ENCODE data around the gene ANKS1B. TPM values are rescaled to one million over a fixed set of nuclear protein-coding genes. Genes with fewer than 3 reads are reported as not detected.

ANKS1B gene
- total RNA-seq, 1 experiment from 2014 or later = 9.7 TPM

GRCh38 chr12:99521664-99522063 is 463.1 kb downstream of the ANKS1B start:
- intact Hi-C loops (cut with micrococcal nuclease; ENCODE audit: unreplicated experiment) = no loop called here
- no peaks in the 10 kb centered on the region for H3K4me1 ChIP-seq (ENCODE audit: control insufficient read depth, insufficient read depth, low read length)
- in situ Hi-C loops (cut with HindIII; ENCODE audit: low pct_unique_long_range_greater_than_20kb, low sequenced_read_pairs) = no loop called here
- no peak for DNase-seq (ENCODE audit: low read depth, low spot score)
- no peak for ATAC-seq
- ChIA-PET CTCF (no interaction called here), POLR2A (no interaction called here)
- TF ChIP-seq POLR2AphosphoS5 (IDR thresholded peaks at IDR 0.05; ENCODE audit: low read depth, low read length) = no peak
- BruUV-seq (replicated peaks) = no TSS peak
- no peaks in the 10 kb centered on the region for H3K27me3 ChIP-seq (ENCODE audit: control insufficient read depth, insufficient read depth, low read length)
- H3K9me3 ChIP-seq (ENCODE audit: control insufficient read depth, insufficient read depth, low read depth, low read length) = no peaks in the 10 kb centered on the region
- H3K36me3 ChIP-seq (ENCODE audit: control insufficient read depth, insufficient read depth, low read length) = no peaks in the 10 kb centered on the region
- no peak overlapping the region for H3K4me3 ChIP-seq (ENCODE audit: low read depth in 2 of 2, low read length in 2 of 2)
- no peak overlapping the region for H3K27ac ChIP-seq (ENCODE audit: low read length)

- CTCF ChIA-PET = no interaction called here
- ATAC-seq = no peak
- no peaks in the 10 kb centered on the region for H3K36me3 ChIP-seq (ENCODE audit: control insufficient read depth, insufficient read depth, low read length)
- DNase-seq (ENCODE audit: low read depth, low spot score) = no peak
- POLR2A ChIA-PET = no interaction called here
- TF ChIP-seq CTCF (IDR thresholded peaks at IDR 0.05) (no peak), POLR2AphosphoS5 (IDR thresholded peaks at IDR 0.05; ENCODE audit: low read depth, low read length) (no peak), REST (IDR thresholded peaks at IDR 0.05; ENCODE audit: insufficient read depth in 1 of 2, low read depth in 2 of 2, low read length in 1 of 2) (no peak), SIN3A (IDR thresholded peaks at IDR 0.05; ENCODE audit: borderline replicate concordance, insufficient read depth, low read depth, low read length) (no peak), TCF7L2 (IDR thresholded peaks at IDR 0.05; ENCODE audit: low read depth, low read length) (no peak)
- no peak overlapping the region for H3K4me3 ChIP-seq (ENCODE audit: low read depth in 2 of 2, low read length in 2 of 2)
- BruUV-seq (replicated peaks) = no TSS peak
- no peaks in the 10 kb centered on the region for H3K4me1 ChIP-seq (ENCODE audit: control insufficient read depth, insufficient read depth, low read length)
- H3K9me3 ChIP-seq (ENCODE audit: control insufficient read depth, insufficient read depth, low read depth, low read length) = no peaks in the 10 kb centered on the region
- in situ Hi-C loops (cut with HindIII; ENCODE audit: low pct_unique_long_range_greater_than_20kb, low sequenced_read_pairs) = no loop called here
- no peaks in the 10 kb centered on the region for H3K27me3 ChIP-seq (ENCODE audit: control insufficient read depth, insufficient read depth, low read length)
- no peak overlapping the region for H3K27ac ChIP-seq (ENCODE audit: low read length)
- intact Hi-C loops (cut with micrococcal nuclease; ENCODE audit: unreplicated experiment) = no loop called here
Measured at GRCh38 chr12:99513066-99513465, 471.7 kb downstream of the ANKS1B start.

- Histone ChIP-seq H3K4me3 (ENCODE audit: low read depth in 2 of 2, low read length in 2 of 2) (no peak overlapping the region), H3K4me1 (ENCODE audit: control insufficient read depth, insufficient read depth, low read length) (no peaks in the 10 kb centered on the region), H3K27ac (ENCODE audit: low read length) (no peak overlapping the region), H3K27me3 (ENCODE audit: control insufficient read depth, insufficient read depth, low read length) (no peaks in the 10 kb centered on the region), H3K36me3 (ENCODE audit: control insufficient read depth, insufficient read depth, low read length) (no peaks in the 10 kb centered on the region), H3K9me3 (ENCODE audit: control insufficient read depth, insufficient read depth, low read depth, low read length) (no peaks in the 10 kb centered on the region)
- no TSS peak for BruUV-seq (replicated peaks)
- TF ChIP-seq CTCF (IDR thresholded peaks at IDR 0.05) (no peak), SIN3A (IDR thresholded peaks at IDR 0.05; ENCODE audit: borderline replicate concordance, insufficient read depth, low read depth, low read length) (no peak), POLR2AphosphoS5 (IDR thresholded peaks at IDR 0.05; ENCODE audit: low read depth, low read length) (no peak)
- ChIA-PET POLR2A (no interaction called here), CTCF (no interaction called here)
- no peak for DNase-seq (ENCODE audit: low read depth, low spot score)
- in situ Hi-C loops (cut with HindIII; ENCODE audit: low pct_unique_long_range_greater_than_20kb, low sequenced_read_pairs) = no loop called here
- intact Hi-C loops (cut with micrococcal nuclease; ENCODE audit: unreplicated experiment) = no loop called here
- ATAC-seq = no peak
Measured at GRCh38 chr12:99505805-99506204, 478.9 kb downstream of the ANKS1B start.
